H9 (cell line): ENCODE measurements around the gene EXOC8. TPM values are rescaled to one million over a fixed set of nuclear protein-coding genes. Genes with fewer than 3 reads are reported as not detected.

ENCODE experiments used
- DNase-seq: peaks from one replicate; pipeline ENCODE4 v3.0.0-alpha.2; 2017
- H2AFZ ChIP-seq: one replicate; pipeline ENCODE4 v1.6.1; 2013; ENCODE audit warnings: mild to moderate bottlenecking, low read length, control low read depth, moderate library complexity
- H2AK5ac ChIP-seq: 2 replicates; pipeline ENCODE4 v1.6.1; 2013; ENCODE audit warnings: low read length, control low read depth, mixed read lengths; ENCODE audit not compliant: insufficient read length
- H2BK120ac ChIP-seq: one replicate; pipeline ENCODE4 v1.6.1; 2013; ENCODE audit warnings: low read depth, mild to moderate bottlenecking, low read length, control low read depth, inconsistent platforms; ENCODE audit not compliant: poor library complexity, severe bottlenecking
- H2BK12ac ChIP-seq: 2 replicates; pipeline ENCODE4 v1.6.1; 2013; ENCODE audit warnings: low read length, control low read depth, mixed read lengths, low read depth; ENCODE audit not compliant: insufficient read length
- H2BK15ac ChIP-seq: 2 replicates; pipeline ENCODE4 v1.6.1; 2013; ENCODE audit warnings: low read depth, low read length, control low read depth
- H2BK20ac ChIP-seq: one replicate; pipeline ENCODE4 v1.6.1; 2013; ENCODE audit warnings: low read depth, mild to moderate bottlenecking, low read length, control low read depth, inconsistent platforms; ENCODE audit not compliant: poor library complexity, severe bottlenecking
- H2BK5ac ChIP-seq: 2 replicates; pipeline ENCODE4 v1.6.1; 2013; ENCODE audit warnings: low read length, control low read depth, mixed read lengths; ENCODE audit not compliant: insufficient read length
- H3K14ac ChIP-seq: 2 replicates; pipeline ENCODE4 v1.6.1; 2013; ENCODE audit warnings: low read length, control low read depth; ENCODE audit not compliant: insufficient read depth
- H3K18ac ChIP-seq: 2 replicates; pipeline ENCODE4 v1.6.1; 2013; ENCODE audit warnings: low read depth, mild to moderate bottlenecking, mixed read lengths, low read length, control low read depth; ENCODE audit not compliant: insufficient read length
- H3K23ac ChIP-seq: 2 replicates; pipeline ENCODE4 v1.6.1; 2013; ENCODE audit warnings: low read length, control low read depth, mixed read lengths, low read depth; ENCODE audit not compliant: insufficient read length
- H3K23me2 ChIP-seq: 2 replicates; pipeline ENCODE4 v1.6.1; 2013; ENCODE audit warnings: low read depth, mild to moderate bottlenecking, mixed read lengths, low read length, control low read depth; ENCODE audit not compliant: insufficient read length, poor library complexity, severe bottlenecking
- H3K27ac ChIP-seq: 2 replicates; pipeline ENCODE4 v1.5.1; 2013; ENCODE audit warnings: low read length, control low read depth, mixed read lengths, low read depth; ENCODE audit not compliant: insufficient read length
- H3K27me3 ChIP-seq: 2 replicates; pipeline ENCODE4 v1.6.1; 2013; ENCODE audit warnings: low read length, control low read depth, inconsistent platforms; ENCODE audit not compliant: insufficient read depth
- H3K4ac ChIP-seq: 2 replicates; pipeline ENCODE4 v1.6.1; 2013; ENCODE audit warnings: low read depth, mild to moderate bottlenecking, control low read depth, inconsistent platforms, low read length, moderate library complexity
- H3K4me1 ChIP-seq: 2 replicates; pipeline ENCODE4 v1.6.1; 2013; ENCODE audit warnings: low read length, control low read depth, inconsistent platforms; ENCODE audit not compliant: insufficient read depth
- H3K4me2 ChIP-seq: 2 replicates; pipeline ENCODE4 v1.6.1; 2013; ENCODE audit warnings: low read length, control low read depth, mixed read lengths; ENCODE audit not compliant: insufficient read length, insufficient read depth
- H3K56ac ChIP-seq: 2 replicates; pipeline ENCODE4 v1.6.1; 2013; ENCODE audit warnings: low read depth, mild to moderate bottlenecking, mixed read lengths, low read length, control low read depth; ENCODE audit not compliant: insufficient read length
- H3K79me1 ChIP-seq: 2 replicates; pipeline ENCODE4 v1.6.1; 2013; ENCODE audit warnings: low read depth, mild to moderate bottlenecking, moderate library complexity, low read length, control low read depth, inconsistent platforms; ENCODE audit not compliant: insufficient read depth, poor library complexity, severe bottlenecking
- H3K79me2 ChIP-seq: 2 replicates; pipeline ENCODE4 v1.6.1; 2013; ENCODE audit warnings: low read length, control low read depth, inconsistent platforms; ENCODE audit not compliant: insufficient read depth
- H3K9ac ChIP-seq: 2 replicates; pipeline ENCODE4 v1.6.1; 2013; ENCODE audit warnings: low read length, control low read depth, mixed read lengths; ENCODE audit not compliant: insufficient read length; ENCODE audit errors: extremely low read depth
- H3K9me3 ChIP-seq: one replicate; pipeline ENCODE4 v1.6.1; 2013; ENCODE audit warnings: low read depth, low read length, inconsistent platforms; ENCODE audit not compliant: control insufficient read depth
- H3T11ph ChIP-seq: one replicate; pipeline ENCODE4 v1.6.1; 2013; ENCODE audit warnings: mild to moderate bottlenecking, low read length, control low read depth, inconsistent platforms
- H4K20me1 ChIP-seq: one replicate; pipeline ENCODE4 v1.6.1; 2013; ENCODE audit not compliant: control insufficient read depth, insufficient read length, insufficient read depth
- H4K5ac ChIP-seq: 2 replicates; pipeline ENCODE4 v1.6.1; 2013; ENCODE audit warnings: low read depth, mild to moderate bottlenecking, mixed read lengths, low read length, control low read depth; ENCODE audit not compliant: insufficient read length
- H4K8ac ChIP-seq: replicated peaks from 2 replicates; pipeline ENCODE4 v1.6.1; 2013; ENCODE audit warnings: low read length, control low read depth, mixed read lengths, low read depth; ENCODE audit not compliant: insufficient read length
- H4K91ac ChIP-seq: 2 replicates; pipeline ENCODE4 v1.6.1; 2013; ENCODE audit warnings: low read depth, mild to moderate bottlenecking, moderate library complexity, mixed read lengths, low read length, control low read depth; ENCODE audit not compliant: insufficient read length
- H3K27ac Mint-ChIP-seq, 3 experiments: 2 replicates in 2 of 3; 3 replicates in 1 of 3; pipeline ENCODE4 v1.8.0; 2020 to 2021; ENCODE audit warnings: mixed read lengths in 3 of 3, mild to moderate bottlenecking in 1 of 3, moderate library complexity in 1 of 3
- H3K27me3 Mint-ChIP-seq: 2 replicates; pipeline ENCODE4 v1.8.0; 2021; ENCODE audit warnings: low read depth, mild to moderate bottlenecking, moderate library complexity, mixed read lengths
- H3K36me3 Mint-ChIP-seq, 3 experiments: 2 replicates in 2 of 3; 3 replicates in 1 of 3; pipeline ENCODE4 v1.8.0; 2020 to 2021; ENCODE audit warnings: low read depth in 3 of 3, mixed read lengths in 3 of 3; ENCODE audit not compliant: insufficient read depth in 1 of 3
- H3K4me1 Mint-ChIP-seq, 2 experiments: 2 replicates each; pipeline ENCODE4 v1.8.0; 2020; ENCODE audit warnings: mixed read lengths in 2 of 2
- H3K4me3 Mint-ChIP-seq, 2 experiments: 2 replicates in 1 of 2; 3 replicates in 1 of 2; pipeline ENCODE4 v1.8.0; 2020 to 2021; ENCODE audit warnings: mild to moderate bottlenecking in 2 of 2, mixed read lengths in 2 of 2, moderate library complexity in 1 of 2
- H3K9me3 Mint-ChIP-seq, 2 experiments: 2 replicates in 1 of 2; 3 replicates in 1 of 2; pipeline ENCODE4 v1.8.0; 2020; ENCODE audit warnings: mild to moderate bottlenecking in 2 of 2, mixed read lengths in 2 of 2, moderate library complexity in 1 of 2
- CTCF ChIP-seq: fragments of 200-600 bp; sonication (generic); conservative IDR thresholded peaks from 3 replicates; pipeline ENCODE4 v1.8.0; 2021; ENCODE audit warnings: antibody characterized with exemption, mild to moderate bottlenecking
- WGBS: extraction: QIAGEN DNeasy Blood & Tissue Kit; methylation state at CpG from one replicate; pipeline ENCODE4 v1.1.7; 2013; ENCODE audit warnings: missing lambda C conversion rate, low lambda C conversion rate, mixed read lengths; ENCODE audit not compliant: insufficient read length; ENCODE audit errors: extremely low coverage; 5-methylcytosine and 5-hydroxymethylcytosine counted together
- total RNA-seq: library from RNA; stranded (reverse); gene quantifications from 2 replicates; pipeline ENCODE4 v1.2.1, GENCODE V29; 2021

EXOC8 gene
- total RNA-seq, 1 experiment from 2014 or later, result 10.8 TPM

GRCh38 chr1:231369282-231369681 lies 31.6 kb upstream of the EXOC8 start:
- H3K27me3 ChIP-seq, result no peaks in the 10 kb centered on the region
- no peak overlapping the region for H4K5ac ChIP-seq
- no peak overlapping the region for H3K4ac ChIP-seq
- no peaks in the 10 kb centered on the region for H3K79me2 ChIP-seq
- H3K9me3 Mint-ChIP-seq, result no peaks in the 10 kb centered on the region
- no peak overlapping the region for H3K4me2 ChIP-seq
- no peak overlapping the region for H2BK12ac ChIP-seq
- no peak overlapping the region for H3K9ac ChIP-seq
- no peak overlapping the region for H2AK5ac ChIP-seq
- no peak overlapping the region for H3K56ac ChIP-seq
- H3K14ac ChIP-seq, result no peak overlapping the region
- H3K18ac ChIP-seq, result no peak overlapping the region
- no peaks in the 10 kb centered on the region for H3K4me1 ChIP-seq
- H4K91ac ChIP-seq, result no peak overlapping the region
- H3K23me2 ChIP-seq, result no peaks in the 10 kb centered on the region
- no CpG with 5 or more reads among the region's 3 CpGs for WGBS
- DNase-seq, result no peak
- H3K23ac ChIP-seq, result no peak overlapping the region
- H3K9me3 ChIP-seq, result no peaks in the 10 kb centered on the region
- H3K79me1 ChIP-seq, result no peaks in the 10 kb centered on the region
- H2AFZ ChIP-seq, result no peak overlapping the region
- no peaks in the 10 kb centered on the region for H4K20me1 ChIP-seq
- no peak overlapping the region for H2BK120ac ChIP-seq
- no peak overlapping the region for H2BK5ac ChIP-seq
- no peak overlapping the region for H4K8ac ChIP-seq
- no peak overlapping the region for H3T11ph ChIP-seq
- H2BK20ac ChIP-seq, result no peak overlapping the region
- H3K27ac Mint-ChIP-seq, result no peak overlapping the region
- H3K27ac ChIP-seq, result no peak overlapping the region
- no peaks in the 10 kb centered on the region for H3K4me1 Mint-ChIP-seq
- peaks cover 0 to 11% (median 0%) of the 10 kb centered on the region in 3 experiments; a peak in 1 of 7 replicates for H3K36me3 Mint-ChIP-seq
- no peak overlapping the region for H3K4me3 Mint-ChIP-seq
- H2BK15ac ChIP-seq, result no peak overlapping the region
- no peaks in the 10 kb centered on the region for H3K27me3 Mint-ChIP-seq
- TF ChIP-seq CTCF, result no peak
